Measurements from ENCODE around the gene SSBP4.

SSBP4 gene

GRCh38 chr19:18464646-18465045 lies 45.4 kb downstream of the SSBP4 start:
- ChIA-PET CTCF (interaction anchor here (1.0 to 1.1 kb wide), 2 partner anchors 13 to 15 kb away, joined by 3 to 6 read pairs; no protein-coding TSS in a partner anchor), POLR2A (no interaction called here)
- Histone ChIP-seq H3K4me1 (ENCODE audit: control insufficient read depth, insufficient read depth, low read length) (peaks cover 4% of the 10 kb centered on the region; the same call in 1 of the 2 replicates), H3K27ac (ENCODE audit: extremely low read depth, low read depth, low read length) (no peak overlapping the region; the same call in 1 of the 2 replicates), H3K9me3 (ENCODE audit: control insufficient read depth, insufficient read depth, low read depth, low read length) (no peaks in the 10 kb centered on the region), H3K36me3 (ENCODE audit: control insufficient read depth in 2 of 2, insufficient read depth in 1 of 2, low read length in 2 of 2) (peaks cover 0 to 21% of the 10 kb centered on the region in 2 experiments; a peak in 2 of 3 replicates), H3K4me3 (ENCODE audit: low read depth, low read length) (no peak overlapping the region)
- TF ChIP-seq GLIS2 (tag by site-specific recombination; IDR thresholded peaks at IDR 0.05) (no peak), ZNF394 (tag by site-specific recombination; IDR thresholded peaks at IDR 0.05; ENCODE audit: borderline replicate concordance) (no peak), ZNF548 (tag by site-specific recombination; IDR thresholded peaks at IDR 0.05) (no peak), ZNF133 (tag by site-specific recombination; IDR thresholded peaks at IDR 0.05) (no peak), ZNF560 (tag by site-specific recombination; IDR thresholded peaks at IDR 0.05; ENCODE audit: borderline replicate concordance) (no peak), ZNF645 (tag by site-specific recombination; IDR thresholded peaks at IDR 0.05) (no peak), ZNF335 (tag by site-specific recombination; conservative IDR thresholded peaks at IDR 0.05) (peak; percentile 34; the same call in 1 of the 2 replicates), ZNF596 (tag by site-specific recombination; IDR thresholded peaks at IDR 0.05) (no peak), ZNF302 (tag by site-specific recombination; IDR thresholded peaks at IDR 0.05; ENCODE audit: low read depth) (no peak), ZIC2 (tag by site-specific recombination; IDR thresholded peaks at IDR 0.05) (peak; percentile 99), ZBTB8A (tag by site-specific recombination; IDR thresholded peaks at IDR 0.05) (no peak), BCL11B (tag by site-specific recombination; IDR thresholded peaks at IDR 0.05; ENCODE audit: low read depth) (no peak), ZNF148 (tag by site-specific recombination; IDR thresholded peaks at IDR 0.05; ENCODE audit: borderline replicate concordance) (no peak), ZNF629 (tag by site-specific recombination; IDR thresholded peaks at IDR 0.05) (no peak), ZNF280C (tag by site-specific recombination; IDR thresholded peaks at IDR 0.05) (no peak), ZBTB17 (tag by site-specific recombination; IDR thresholded peaks at IDR 0.05) (0 out of 2 replicates have a peak, but pooled peaks have one; percentile 13), PATZ1 (tag by site-specific recombination; IDR thresholded peaks at IDR 0.05) (0 out of 2 replicates have a peak, but pooled peaks have one; percentile 15), ZNF211 (tag by site-specific recombination; IDR thresholded peaks at IDR 0.05; ENCODE audit: low read depth) (no peak), ZNF624 (tag by site-specific recombination; IDR thresholded peaks at IDR 0.05) (no peak), ZNF580 (tag by site-specific recombination; IDR thresholded peaks at IDR 0.05) (no peak), MEIS1 (CRISPR knock-in tag; IDR thresholded peaks at IDR 0.05; ENCODE audit: borderline replicate concordance) (no peak), ZNF239 (tag by site-specific recombination; IDR thresholded peaks at IDR 0.05) (no peak), ZNF555 (tag by site-specific recombination; conservative IDR thresholded peaks at IDR 0.05) (no peak)
- TF ChIP-seq, protein P1, sequence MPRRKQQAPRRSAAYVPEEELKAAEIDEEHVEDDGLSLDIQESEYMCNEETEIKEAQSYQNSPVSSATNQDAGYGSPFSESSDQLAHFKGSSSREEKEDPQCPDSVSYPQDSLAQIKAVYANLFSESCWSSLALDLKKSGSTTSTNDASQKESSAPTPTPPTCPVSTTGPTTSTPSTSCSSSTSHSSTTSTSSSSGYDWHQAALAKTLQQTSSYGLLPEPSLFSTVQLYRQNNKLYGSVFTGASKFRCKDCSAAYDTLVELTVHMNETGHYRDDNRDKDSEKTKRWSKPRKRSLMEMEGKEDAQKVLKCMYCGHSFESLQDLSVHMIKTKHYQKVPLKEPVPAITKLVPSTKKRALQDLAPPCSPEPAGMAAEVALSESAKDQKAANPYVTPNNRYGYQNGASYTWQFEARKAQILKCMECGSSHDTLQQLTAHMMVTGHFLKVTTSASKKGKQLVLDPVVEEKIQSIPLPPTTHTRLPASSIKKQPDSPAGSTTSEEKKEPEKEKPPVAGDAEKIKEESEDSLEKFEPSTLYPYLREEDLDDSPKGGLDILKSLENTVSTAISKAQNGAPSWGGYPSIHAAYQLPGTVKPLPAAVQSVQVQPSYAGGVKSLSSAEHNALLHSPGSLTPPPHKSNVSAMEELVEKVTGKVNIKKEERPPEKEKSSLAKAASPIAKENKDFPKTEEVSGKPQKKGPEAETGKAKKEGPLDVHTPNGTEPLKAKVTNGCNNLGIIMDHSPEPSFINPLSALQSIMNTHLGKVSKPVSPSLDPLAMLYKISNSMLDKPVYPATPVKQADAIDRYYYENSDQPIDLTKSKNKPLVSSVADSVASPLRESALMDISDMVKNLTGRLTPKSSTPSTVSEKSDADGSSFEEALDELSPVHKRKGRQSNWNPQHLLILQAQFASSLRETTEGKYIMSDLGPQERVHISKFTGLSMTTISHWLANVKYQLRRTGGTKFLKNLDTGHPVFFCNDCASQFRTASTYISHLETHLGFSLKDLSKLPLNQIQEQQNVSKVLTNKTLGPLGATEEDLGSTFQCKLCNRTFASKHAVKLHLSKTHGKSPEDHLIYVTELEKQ (tag by site-specific recombination; IDR thresholded peaks at IDR 0.05; ENCODE audit: borderline replicate concordance), result no peak
- TF ChIP-seq, protein P2, sequence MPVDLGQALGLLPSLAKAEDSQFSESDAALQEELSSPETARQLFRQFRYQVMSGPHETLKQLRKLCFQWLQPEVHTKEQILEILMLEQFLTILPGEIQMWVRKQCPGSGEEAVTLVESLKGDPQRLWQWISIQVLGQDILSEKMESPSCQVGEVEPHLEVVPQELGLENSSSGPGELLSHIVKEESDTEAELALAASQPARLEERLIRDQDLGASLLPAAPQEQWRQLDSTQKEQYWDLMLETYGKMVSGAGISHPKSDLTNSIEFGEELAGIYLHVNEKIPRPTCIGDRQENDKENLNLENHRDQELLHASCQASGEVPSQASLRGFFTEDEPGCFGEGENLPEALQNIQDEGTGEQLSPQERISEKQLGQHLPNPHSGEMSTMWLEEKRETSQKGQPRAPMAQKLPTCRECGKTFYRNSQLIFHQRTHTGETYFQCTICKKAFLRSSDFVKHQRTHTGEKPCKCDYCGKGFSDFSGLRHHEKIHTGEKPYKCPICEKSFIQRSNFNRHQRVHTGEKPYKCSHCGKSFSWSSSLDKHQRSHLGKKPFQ (tag by site-specific recombination; IDR thresholded peaks at IDR 0.05), result no peak
